H9 (cell line): ENCODE results near the gene NTF3. TPM values are rescaled to one million over a fixed set of nuclear protein-coding genes. Genes with fewer than 3 reads are reported as not detected.

ENCODE experiments used
- DNase-seq: peaks from one replicate; pipeline ENCODE4 v3.0.0-alpha.2; 2017
- H2AFZ ChIP-seq: one replicate; pipeline ENCODE4 v1.6.1; 2013; ENCODE audit warnings: mild to moderate bottlenecking, low read length, control low read depth, moderate library complexity
- H2AK5ac ChIP-seq: 2 replicates; pipeline ENCODE4 v1.6.1; 2013; ENCODE audit warnings: low read length, control low read depth, mixed read lengths; ENCODE audit not compliant: insufficient read length
- H2BK120ac ChIP-seq: one replicate; pipeline ENCODE4 v1.6.1; 2013; ENCODE audit warnings: low read depth, mild to moderate bottlenecking, low read length, control low read depth, inconsistent platforms; ENCODE audit not compliant: poor library complexity, severe bottlenecking
- H2BK12ac ChIP-seq: 2 replicates; pipeline ENCODE4 v1.6.1; 2013; ENCODE audit warnings: low read length, control low read depth, mixed read lengths, low read depth; ENCODE audit not compliant: insufficient read length
- H2BK15ac ChIP-seq: 2 replicates; pipeline ENCODE4 v1.6.1; 2013; ENCODE audit warnings: low read depth, low read length, control low read depth
- H2BK20ac ChIP-seq: one replicate; pipeline ENCODE4 v1.6.1; 2013; ENCODE audit warnings: low read depth, mild to moderate bottlenecking, low read length, control low read depth, inconsistent platforms; ENCODE audit not compliant: poor library complexity, severe bottlenecking
- H2BK5ac ChIP-seq: 2 replicates; pipeline ENCODE4 v1.6.1; 2013; ENCODE audit warnings: low read length, control low read depth, mixed read lengths; ENCODE audit not compliant: insufficient read length
- H3K14ac ChIP-seq: 2 replicates; pipeline ENCODE4 v1.6.1; 2013; ENCODE audit warnings: low read length, control low read depth; ENCODE audit not compliant: insufficient read depth
- H3K18ac ChIP-seq: 2 replicates; pipeline ENCODE4 v1.6.1; 2013; ENCODE audit warnings: low read depth, mild to moderate bottlenecking, mixed read lengths, low read length, control low read depth; ENCODE audit not compliant: insufficient read length
- H3K23ac ChIP-seq: 2 replicates; pipeline ENCODE4 v1.6.1; 2013; ENCODE audit warnings: low read length, control low read depth, mixed read lengths, low read depth; ENCODE audit not compliant: insufficient read length
- H3K23me2 ChIP-seq: 2 replicates; pipeline ENCODE4 v1.6.1; 2013; ENCODE audit warnings: low read depth, mild to moderate bottlenecking, mixed read lengths, low read length, control low read depth; ENCODE audit not compliant: insufficient read length, poor library complexity, severe bottlenecking
- H3K27ac ChIP-seq: 2 replicates; pipeline ENCODE4 v1.5.1; 2013; ENCODE audit warnings: low read length, control low read depth, mixed read lengths, low read depth; ENCODE audit not compliant: insufficient read length
- H3K27me3 ChIP-seq: 2 replicates; pipeline ENCODE4 v1.6.1; 2013; ENCODE audit warnings: low read length, control low read depth, inconsistent platforms; ENCODE audit not compliant: insufficient read depth
- H3K4ac ChIP-seq: 2 replicates; pipeline ENCODE4 v1.6.1; 2013; ENCODE audit warnings: low read depth, mild to moderate bottlenecking, control low read depth, inconsistent platforms, low read length, moderate library complexity
- H3K4me1 ChIP-seq: 2 replicates; pipeline ENCODE4 v1.6.1; 2013; ENCODE audit warnings: low read length, control low read depth, inconsistent platforms; ENCODE audit not compliant: insufficient read depth
- H3K4me2 ChIP-seq: 2 replicates; pipeline ENCODE4 v1.6.1; 2013; ENCODE audit warnings: low read length, control low read depth, mixed read lengths; ENCODE audit not compliant: insufficient read length, insufficient read depth
- H3K56ac ChIP-seq: 2 replicates; pipeline ENCODE4 v1.6.1; 2013; ENCODE audit warnings: low read depth, mild to moderate bottlenecking, mixed read lengths, low read length, control low read depth; ENCODE audit not compliant: insufficient read length
- H3K79me1 ChIP-seq: 2 replicates; pipeline ENCODE4 v1.6.1; 2013; ENCODE audit warnings: low read depth, mild to moderate bottlenecking, moderate library complexity, low read length, control low read depth, inconsistent platforms; ENCODE audit not compliant: insufficient read depth, poor library complexity, severe bottlenecking
- H3K79me2 ChIP-seq: 2 replicates; pipeline ENCODE4 v1.6.1; 2013; ENCODE audit warnings: low read length, control low read depth, inconsistent platforms; ENCODE audit not compliant: insufficient read depth
- H3K9ac ChIP-seq: 2 replicates; pipeline ENCODE4 v1.6.1; 2013; ENCODE audit warnings: low read length, control low read depth, mixed read lengths; ENCODE audit not compliant: insufficient read length; ENCODE audit errors: extremely low read depth
- H3K9me3 ChIP-seq: one replicate; pipeline ENCODE4 v1.6.1; 2013; ENCODE audit warnings: low read depth, low read length, inconsistent platforms; ENCODE audit not compliant: control insufficient read depth
- H3T11ph ChIP-seq: one replicate; pipeline ENCODE4 v1.6.1; 2013; ENCODE audit warnings: mild to moderate bottlenecking, low read length, control low read depth, inconsistent platforms
- H4K20me1 ChIP-seq: one replicate; pipeline ENCODE4 v1.6.1; 2013; ENCODE audit not compliant: control insufficient read depth, insufficient read length, insufficient read depth
- H4K5ac ChIP-seq: 2 replicates; pipeline ENCODE4 v1.6.1; 2013; ENCODE audit warnings: low read depth, mild to moderate bottlenecking, mixed read lengths, low read length, control low read depth; ENCODE audit not compliant: insufficient read length
- H4K8ac ChIP-seq: replicated peaks from 2 replicates; pipeline ENCODE4 v1.6.1; 2013; ENCODE audit warnings: low read length, control low read depth, mixed read lengths, low read depth; ENCODE audit not compliant: insufficient read length
- H4K91ac ChIP-seq: 2 replicates; pipeline ENCODE4 v1.6.1; 2013; ENCODE audit warnings: low read depth, mild to moderate bottlenecking, moderate library complexity, mixed read lengths, low read length, control low read depth; ENCODE audit not compliant: insufficient read length
- H3K27ac Mint-ChIP-seq, 3 experiments: 2 replicates in 2 of 3; 3 replicates in 1 of 3; pipeline ENCODE4 v1.8.0; 2020 to 2021; ENCODE audit warnings: mixed read lengths in 3 of 3, mild to moderate bottlenecking in 1 of 3, moderate library complexity in 1 of 3
- H3K27me3 Mint-ChIP-seq: 2 replicates; pipeline ENCODE4 v1.8.0; 2021; ENCODE audit warnings: low read depth, mild to moderate bottlenecking, moderate library complexity, mixed read lengths
- H3K36me3 Mint-ChIP-seq, 3 experiments: 2 replicates in 2 of 3; 3 replicates in 1 of 3; pipeline ENCODE4 v1.8.0; 2020 to 2021; ENCODE audit warnings: low read depth in 3 of 3, mixed read lengths in 3 of 3; ENCODE audit not compliant: insufficient read depth in 1 of 3
- H3K4me1 Mint-ChIP-seq, 2 experiments: 2 replicates each; pipeline ENCODE4 v1.8.0; 2020; ENCODE audit warnings: mixed read lengths in 2 of 2
- H3K4me3 Mint-ChIP-seq, 2 experiments: 2 replicates in 1 of 2; 3 replicates in 1 of 2; pipeline ENCODE4 v1.8.0; 2020 to 2021; ENCODE audit warnings: mild to moderate bottlenecking in 2 of 2, mixed read lengths in 2 of 2, moderate library complexity in 1 of 2
- H3K9me3 Mint-ChIP-seq, 2 experiments: 2 replicates in 1 of 2; 3 replicates in 1 of 2; pipeline ENCODE4 v1.8.0; 2020; ENCODE audit warnings: mild to moderate bottlenecking in 2 of 2, mixed read lengths in 2 of 2, moderate library complexity in 1 of 2
- WGBS: extraction: QIAGEN DNeasy Blood & Tissue Kit; methylation state at CpG from one replicate; pipeline ENCODE4 v1.1.7; 2013; ENCODE audit warnings: missing lambda C conversion rate, low lambda C conversion rate, mixed read lengths; ENCODE audit not compliant: insufficient read length; ENCODE audit errors: extremely low coverage; 5-methylcytosine and 5-hydroxymethylcytosine counted together
- total RNA-seq: library from RNA; stranded (reverse); gene quantifications from 2 replicates; pipeline ENCODE4 v1.2.1, GENCODE V29; 2021
- TF ChIP-seq, protein P1 (sequence below): fragments of 200-600 bp; sonication (generic); conservative IDR thresholded peaks from 3 replicates; pipeline ENCODE4 v1.8.0; 2021; ENCODE audit warnings: antibody characterized with exemption, mild to moderate bottlenecking

The NTF3 gene
- total RNA-seq, 1 experiment from 2014 or later = 0.48 TPM

DNA sequence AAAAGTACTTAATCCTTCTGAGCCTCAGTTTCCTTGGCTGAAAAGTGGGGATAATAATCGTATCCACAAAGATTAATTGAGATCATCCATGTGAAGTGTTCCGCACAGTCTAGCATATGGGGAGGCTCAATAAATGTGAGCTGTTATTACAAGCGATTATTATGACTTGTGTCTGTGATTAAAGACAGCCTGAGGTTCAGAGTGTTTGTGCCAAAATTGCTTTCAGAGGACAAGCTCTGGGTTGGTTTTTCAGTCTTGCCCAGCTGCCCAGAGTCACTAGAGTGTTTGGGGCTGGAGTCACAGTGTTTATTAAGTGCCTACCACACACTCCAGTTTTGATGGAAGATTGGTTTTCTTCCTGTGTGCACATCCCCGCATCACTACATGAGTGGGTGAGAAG, 53.5 kb downstream of the NTF3 start:
- Mint-ChIP-seq H3K36me3 (no peaks in the 10 kb centered on the region), H3K27me3 (peaks cover 2% of the 10 kb centered on the region), H3K27ac (no peak overlapping the region), H3K9me3 (no peaks in the 10 kb centered on the region), H3K4me3 (no peak overlapping the region), H3K4me1 (peaks cover under 1 to 12% of the 10 kb centered on the region in 2 experiments)
- no peaks in the 10 kb centered on the region for H3K9me3 ChIP-seq
- no peak overlapping the region for H3K23ac ChIP-seq
- H2BK120ac ChIP-seq = no peak overlapping the region
- no peaks in the 10 kb centered on the region for H3K79me1 ChIP-seq
- no peak overlapping the region for H2BK12ac ChIP-seq
- no peak overlapping the region for H3K4me2 ChIP-seq
- no peak overlapping the region for H3K4ac ChIP-seq
- no peak overlapping the region for H2AFZ ChIP-seq
- no peak overlapping the region for H3K9ac ChIP-seq
- no peak overlapping the region for H3K56ac ChIP-seq
- H4K5ac ChIP-seq = no peak overlapping the region
- TF ChIP-seq, protein P1, sequence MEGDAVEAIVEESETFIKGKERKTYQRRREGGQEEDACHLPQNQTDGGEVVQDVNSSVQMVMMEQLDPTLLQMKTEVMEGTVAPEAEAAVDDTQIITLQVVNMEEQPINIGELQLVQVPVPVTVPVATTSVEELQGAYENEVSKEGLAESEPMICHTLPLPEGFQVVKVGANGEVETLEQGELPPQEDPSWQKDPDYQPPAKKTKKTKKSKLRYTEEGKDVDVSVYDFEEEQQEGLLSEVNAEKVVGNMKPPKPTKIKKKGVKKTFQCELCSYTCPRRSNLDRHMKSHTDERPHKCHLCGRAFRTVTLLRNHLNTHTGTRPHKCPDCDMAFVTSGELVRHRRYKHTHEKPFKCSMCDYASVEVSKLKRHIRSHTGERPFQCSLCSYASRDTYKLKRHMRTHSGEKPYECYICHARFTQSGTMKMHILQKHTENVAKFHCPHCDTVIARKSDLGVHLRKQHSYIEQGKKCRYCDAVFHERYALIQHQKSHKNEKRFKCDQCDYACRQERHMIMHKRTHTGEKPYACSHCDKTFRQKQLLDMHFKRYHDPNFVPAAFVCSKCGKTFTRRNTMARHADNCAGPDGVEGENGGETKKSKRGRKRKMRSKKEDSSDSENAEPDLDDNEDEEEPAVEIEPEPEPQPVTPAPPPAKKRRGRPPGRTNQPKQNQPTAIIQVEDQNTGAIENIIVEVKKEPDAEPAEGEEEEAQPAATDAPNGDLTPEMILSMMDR = no peak
- H3K18ac ChIP-seq = no peak overlapping the region
- H3K79me2 ChIP-seq = no peaks in the 10 kb centered on the region
- H4K8ac ChIP-seq = no peak overlapping the region
- H3K4me1 ChIP-seq = no peaks in the 10 kb centered on the region; the same call in 1 of the 2 replicates
- H3K23me2 ChIP-seq = peaks cover 8% of the 10 kb centered on the region
- no peak overlapping the region for H3K27ac ChIP-seq
- H3T11ph ChIP-seq = no peak overlapping the region
- DNase-seq = no peak
- H2AK5ac ChIP-seq = no peak overlapping the region
- no peak overlapping the region for H2BK5ac ChIP-seq
- WGBS = no CpG with 5 or more reads among the region's 4 CpGs
- H3K14ac ChIP-seq = no peak overlapping the region
- H2BK15ac ChIP-seq = no peak overlapping the region
- no peaks in the 10 kb centered on the region for H4K20me1 ChIP-seq
- H2BK20ac ChIP-seq = no peak overlapping the region
- H3K27me3 ChIP-seq = peaks cover 3% of the 10 kb centered on the region; the same call in 1 of the 2 replicates
- H4K91ac ChIP-seq = no peak overlapping the region
